Endothelial cell of umbilical vein (primary cell): ENCODE measurements around the gene CAMSAP1. TPM values are rescaled to one million over a fixed set of nuclear protein-coding genes. Genes with fewer than 3 reads are reported as not detected.
"Not testable (repeated sequence)": the region's sequence is repeated elsewhere in the genome, so short reads cannot be mapped to it uniquely, and the experiment has no call there.

Experiments
- BruUV-seq: library from RNA; stranded (reverse); fragments of 400-500 nt; replicated peaks from 2 replicates; lab custom pipeline; 2021; lab: Mats Ljungman, UMichigan
- CTCF ChIA-PET: fragments of 300-600, 350-600 bp; sonication (Branson Sonifier 250); formaldehyde crosslinking; loops from one replicate; lab custom pipeline; 2021; ENCODE audit warnings: antibody characterized with exemption, inconsistent platforms; lab: Charles Lee
- POLR2A ChIA-PET: fragments of 300-600, 350-600 bp; sonication (Branson Sonifier 250); formaldehyde crosslinking; loops from one replicate; lab custom pipeline; 2021; ENCODE audit warnings: antibody characterized with exemption, inconsistent platforms; lab: Charles Lee
- DNase-seq: peaks from one replicate; pipeline ENCODE4 v3.0.0-alpha.2; 2011; ENCODE audit warnings: low read depth, low spot score
- FAIRE-seq: peaks from 2 replicates; lab custom pipeline; 2011; peaks lifted over from hg19 to GRCh38; lab: Jason Lieb, UNC
- H2AFZ ChIP-seq: 2 replicates; pipeline ENCODE4 v1.6.0; 2012; ENCODE audit warnings: low read depth, low read length, control low read depth, inconsistent platforms
- H3K27ac ChIP-seq: 2 replicates; pipeline ENCODE4 v1.5.1; 2011; ENCODE audit warnings: low read depth, mild to moderate bottlenecking, control low read depth, low read length, moderate library complexity; ENCODE audit not compliant: insufficient read depth
- H3K27me3 ChIP-seq, 2 experiments: 2 replicates each; pipeline versions ENCODE4 v1.6.0 to v1.6.1; 2011; ENCODE audit warnings: low read length in 2 of 2, mixed read lengths in 1 of 2; ENCODE audit not compliant: control insufficient read depth in 2 of 2, insufficient read depth in 2 of 2
- H3K36me3 ChIP-seq, 2 experiments: 2 replicates in 1 of 2; 3 replicates in 1 of 2; pipeline ENCODE4 v1.5.1; 2011; ENCODE audit warnings: low read length in 2 of 2, mild to moderate bottlenecking in 1 of 2, moderate library complexity in 1 of 2; ENCODE audit not compliant: control insufficient read depth in 2 of 2, insufficient read depth in 2 of 2; ENCODE audit errors: extremely low read depth in 1 of 2
- H3K4me1 ChIP-seq: 3 replicates; pipeline ENCODE4 v1.5.1; 2011; ENCODE audit warnings: mild to moderate bottlenecking, low read length; ENCODE audit not compliant: control insufficient read depth, insufficient read depth; ENCODE audit errors: extremely low read depth
- H3K4me2 ChIP-seq: 2 replicates; pipeline ENCODE4 v1.6.1; 2011; ENCODE audit warnings: low read length, control low read depth, mixed read lengths; ENCODE audit not compliant: insufficient read depth
- H3K4me3 ChIP-seq, 3 experiments: fragments of 200-600 bp in 1 of 3; sonication (generic), shearing (Covaris generic) in 1 of 3; replicated peaks in 1 of 3; 2 replicates each; pipeline ENCODE4 v1.5.1; 2011 to 2016; ENCODE audit warnings: control low read depth in 3 of 3, low read length in 3 of 3, mild to moderate bottlenecking in 2 of 3, inconsistent platforms in 1 of 3, low read depth in 1 of 3, moderate library complexity in 1 of 3; ENCODE audit not compliant: insufficient read depth in 1 of 3
- H3K79me2 ChIP-seq: 2 replicates; pipeline ENCODE4 v1.6.0; 2012; ENCODE audit warnings: low read length, inconsistent platforms; ENCODE audit not compliant: control insufficient read depth, insufficient read depth
- H3K9ac ChIP-seq: replicated peaks from 2 replicates; pipeline ENCODE3; 2011; ENCODE audit warnings: low read length, control low read depth; ENCODE audit not compliant: insufficient read depth; ENCODE audit errors: extremely low read depth
- H3K9me1 ChIP-seq: replicated peaks from 3 replicates; pipeline ENCODE4 v1.6.0; 2011; ENCODE audit warnings: mild to moderate bottlenecking, low read length; ENCODE audit not compliant: control insufficient read depth, insufficient read depth; ENCODE audit errors: extremely low read depth
- H3K9me3 ChIP-seq: replicated peaks from 2 replicates; pipeline ENCODE4 v1.5.1; 2012; ENCODE audit warnings: low read length, inconsistent platforms; ENCODE audit not compliant: control insufficient read depth, insufficient read depth
- H4K20me1 ChIP-seq: replicated peaks from 2 replicates; pipeline ENCODE3; 2011; ENCODE audit warnings: mild to moderate bottlenecking, low read length; ENCODE audit not compliant: control insufficient read depth, insufficient read depth; ENCODE audit errors: extremely low read depth
- EZH2 ChIP-seq: IDR thresholded peaks from 2 replicates; pipeline ENCODE4 v1.6.1; 2012; ENCODE audit warnings: borderline replicate concordance, low read depth, mild to moderate bottlenecking, moderate library complexity, low read length, inconsistent platforms; ENCODE audit not compliant: severe bottlenecking
- FOS ChIP-seq: IDR thresholded peaks from 2 replicates; pipeline ENCODE4 v1.6.1; 2011; ENCODE audit warnings: mild to moderate bottlenecking, low read length, moderate library complexity, borderline replicate concordance; ENCODE audit not compliant: insufficient read depth
- GATA2 ChIP-seq: IDR thresholded peaks from 2 replicates; pipeline ENCODE4 v1.7.0; 2011; ENCODE audit warnings: low read depth, mild to moderate bottlenecking, moderate library complexity, mixed read lengths, low read length; ENCODE audit not compliant: insufficient read length, insufficient read depth
- JUN ChIP-seq: IDR thresholded peaks from 2 replicates; pipeline ENCODE4 v1.6.1; 2011; ENCODE audit warnings: borderline replicate concordance, low read depth; ENCODE audit not compliant: insufficient read length, insufficient read depth
- MAX ChIP-seq: IDR thresholded peaks from 2 replicates; pipeline ENCODE4 v1.6.1; 2011; ENCODE audit not compliant: insufficient read depth, insufficient read length
- MYC ChIP-seq: IDR thresholded peaks from one replicate; pipeline ENCODE4 v1.6.1; 2011; ENCODE audit warnings: mild to moderate bottlenecking, low read depth, low read length
- POLR2A ChIP-seq: IDR thresholded peaks from 2 replicates; pipeline ENCODE4 v1.6.1; 2012; ENCODE audit warnings: low read depth, mild to moderate bottlenecking, control low read depth, low read length
- POLR2AphosphoS5 ChIP-seq: IDR thresholded peaks from 2 replicates; pipeline ENCODE4 v1.6.1; 2012; ENCODE audit warnings: low read depth, mild to moderate bottlenecking, control low read depth, low read length, moderate library complexity; ENCODE audit not compliant: insufficient read depth
- dilution Hi-C: fragments of 300-500 bp; cut with MboI; formaldehyde crosslinking; loops from one replicate; pipeline ENCODE4 v1.15.0; 2019; ENCODE audit warnings: low sequenced_read_pairs; ENCODE audit not compliant: extremely low pct_ligation_motif_present
- intact Hi-C: fragments of 100-400 bp; cut with micrococcal nuclease; formaldehyde crosslinking; loops from one replicate; pipeline ENCODE4 v1.10.0; 2022
- polyA plus RNA-seq, 4 experiments: library from polyadenylated mRNA; depleted of rRNA in 3 of 4; stranded (reverse) in 3 of 4; unstranded in 1 of 4; fragments of >200 nt; gene quantifications; 2 replicates each; pipeline versions ENCODE4 v1.2.1 to v1.2.3, GENCODE V29; 2011 to 2012; ENCODE audit warnings: missing spikeins in 1 of 4
- total RNA-seq: library from RNA; stranded (reverse); gene quantifications from 2 replicates; pipeline ENCODE4 v1.2.3, GENCODE V29; 2021
- TF ChIP-seq, protein P1 (sequence below), 2 donors: IDR thresholded peaks; 1 replicate in 1 of 2; 2 replicates in 1 of 2; pipeline ENCODE4 v1.5.1; 2011; ENCODE audit warnings: low read length in 2 of 2, mild to moderate bottlenecking in 2 of 2, moderate library complexity in 2 of 2, control low read depth in 1 of 2, inconsistent platforms in 1 of 2, low read depth in 1 of 2; ENCODE audit not compliant: insufficient read depth in 1 of 2; ENCODE audit errors: extremely low read depth in 1 of 2

The CAMSAP1 gene
- total and polyA plus RNA-seq, 2 donors (not counting 3 experiments of a cell fraction or from before 2014, with no cell fraction given) = 8.1 to 25.5 TPM

- CTCF ChIA-PET = interaction anchor here (1.3 kb wide), 1 partner anchor 8 kb away, joined by 4 read pairs; no protein-coding TSS in a partner anchor
- Histone ChIP-seq H3K27ac (no peak overlapping the region), H3K4me3 (no peak overlapping the region), H3K9me1 (no peaks in the 10 kb centered on the region), H3K9ac (no peak overlapping the region), H2AFZ (no peak overlapping the region), H3K79me2 (peaks cover under 1% of the 10 kb centered on the region), H3K36me3 (peaks cover 5 to 10% of the 10 kb centered on the region in 2 experiments), H4K20me1 (no peaks in the 10 kb centered on the region), H3K9me3 (no peaks in the 10 kb centered on the region), H3K27me3 (no peaks in the 10 kb centered on the region), H3K4me2 (no peak overlapping the region), H3K4me1 (no peaks in the 10 kb centered on the region)
- no peak for TF ChIP-seq POLR2A
- no peak for TF ChIP-seq EZH2
- no peak for TF ChIP-seq FOS
- no peak for TF ChIP-seq JUN
- TF ChIP-seq POLR2AphosphoS5 = no peak
- no peak for TF ChIP-seq GATA2
- no peak for TF ChIP-seq MYC
- no peak for TF ChIP-seq MAX
- TF ChIP-seq, protein P1, sequence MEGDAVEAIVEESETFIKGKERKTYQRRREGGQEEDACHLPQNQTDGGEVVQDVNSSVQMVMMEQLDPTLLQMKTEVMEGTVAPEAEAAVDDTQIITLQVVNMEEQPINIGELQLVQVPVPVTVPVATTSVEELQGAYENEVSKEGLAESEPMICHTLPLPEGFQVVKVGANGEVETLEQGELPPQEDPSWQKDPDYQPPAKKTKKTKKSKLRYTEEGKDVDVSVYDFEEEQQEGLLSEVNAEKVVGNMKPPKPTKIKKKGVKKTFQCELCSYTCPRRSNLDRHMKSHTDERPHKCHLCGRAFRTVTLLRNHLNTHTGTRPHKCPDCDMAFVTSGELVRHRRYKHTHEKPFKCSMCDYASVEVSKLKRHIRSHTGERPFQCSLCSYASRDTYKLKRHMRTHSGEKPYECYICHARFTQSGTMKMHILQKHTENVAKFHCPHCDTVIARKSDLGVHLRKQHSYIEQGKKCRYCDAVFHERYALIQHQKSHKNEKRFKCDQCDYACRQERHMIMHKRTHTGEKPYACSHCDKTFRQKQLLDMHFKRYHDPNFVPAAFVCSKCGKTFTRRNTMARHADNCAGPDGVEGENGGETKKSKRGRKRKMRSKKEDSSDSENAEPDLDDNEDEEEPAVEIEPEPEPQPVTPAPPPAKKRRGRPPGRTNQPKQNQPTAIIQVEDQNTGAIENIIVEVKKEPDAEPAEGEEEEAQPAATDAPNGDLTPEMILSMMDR (IDR thresholded peaks at IDR 0.05; ENCODE audit: extremely low read depth in 1 of 2, insufficient read depth in 1 of 2, low read depth in 1 of 2, low read length in 2 of 2) = no peak
- intact Hi-C loops = no loop called here
- POLR2A ChIA-PET = interaction anchor here (0.6 kb wide), 1 partner anchor 10 kb away, joined by 4 read pairs; no protein-coding TSS in a partner anchor
- no TSS peak for BruUV-seq
- FAIRE-seq (no peak), DNase-seq (no peak)
- dilution Hi-C loops = no loop called here
These were observed 44.7 kb upstream of the CAMSAP1 start for GRCh38 chr9:135951889-135952663.

DNA sequence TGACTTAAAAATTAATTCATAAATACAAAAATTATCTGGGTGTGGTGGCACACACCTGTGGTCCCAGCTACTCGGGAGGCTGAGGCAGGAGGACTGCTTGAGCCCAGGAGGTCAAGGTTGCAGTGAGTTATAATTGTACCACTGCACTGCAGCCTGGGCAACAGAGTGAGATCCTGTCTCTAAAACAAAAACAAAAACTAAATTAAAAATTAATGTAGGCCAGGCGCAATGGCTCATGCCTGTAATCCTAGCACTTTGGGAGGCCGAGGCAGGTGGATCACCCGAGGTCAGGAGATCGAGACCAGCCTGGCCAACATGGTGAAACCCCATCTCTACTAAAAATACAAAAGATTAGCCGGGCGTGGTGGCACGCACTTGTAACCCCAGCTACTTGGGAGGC is 44.0 kb upstream of the CAMSAP1 start:
- H3K27ac ChIP-seq, H3K9me1 ChIP-seq, intact Hi-C loops, H3K4me1 ChIP-seq, H3K79me2 ChIP-seq, H2AFZ ChIP-seq, BruUV-seq, DNase-seq, H3K9ac ChIP-seq, H3K27me3 ChIP-seq, H3K4me2 ChIP-seq, FAIRE-seq, H3K9me3 ChIP-seq, H4K20me1 ChIP-seq, dilution Hi-C loops, H3K4me3 ChIP-seq: not testable (repeated sequence)
- CTCF ChIA-PET = interaction anchor here (1.3 kb wide), 1 partner anchor 9 kb away, joined by 4 read pairs; no protein-coding TSS in a partner anchor
- POLR2A ChIA-PET = interaction anchor here (0.6 kb wide), 1 partner anchor 10 kb away, joined by 4 read pairs; no protein-coding TSS in a partner anchor
- H3K36me3 ChIP-seq = peaks cover 5 to 15% of the 10 kb centered on the region in 2 experiments
